Rectal smooth muscle tissue (tissue), 1 donor: ENCODE results near the gene NAA15.
"Not testable (repeated sequence)": the region's sequence is repeated elsewhere in the genome, so short reads cannot be mapped to it uniquely, and the experiment has no call there.

Source experiments
- H3K27ac ChIP-seq: one replicate; pipeline ENCODE4 v1.7.0; 2013; ENCODE audit warnings: low read depth, low read length, inconsistent platforms
- H3K27me3 ChIP-seq: one replicate; pipeline ENCODE4 v1.7.0; 2013; ENCODE audit warnings: low read length; ENCODE audit not compliant: control insufficient read depth, insufficient read depth
- H3K36me3 ChIP-seq: one replicate; pipeline ENCODE4 v1.7.0; 2013; ENCODE audit warnings: low read length; ENCODE audit not compliant: control insufficient read depth, insufficient read depth
- H3K4me1 ChIP-seq: one replicate; pipeline ENCODE4 v1.7.0; 2013; ENCODE audit warnings: low read length; ENCODE audit not compliant: control insufficient read depth, insufficient read depth
- H3K4me3 ChIP-seq: one replicate; pipeline ENCODE4 v1.7.0; 2013; ENCODE audit warnings: low read length
- H3K9ac ChIP-seq: one replicate; pipeline ENCODE4 v1.7.0; 2013; ENCODE audit warnings: low read length

Gene NAA15

GRCh38 chr4:139304920-139305319, 3.6 kb downstream of the NAA15 start:
- Histone ChIP-seq H3K27ac (no peak overlapping the region), H3K9ac (no peak overlapping the region), H3K4me3 (no peak overlapping the region), H3K27me3 (no peaks in the 10 kb centered on the region), H3K4me1 (peaks cover 13% of the 10 kb centered on the region), H3K36me3 (peaks cover 4% of the 10 kb centered on the region)

- no peak overlapping the region for H3K27ac ChIP-seq
- no peak overlapping the region for H3K4me3 ChIP-seq
- H3K27me3 ChIP-seq: no peaks in the 10 kb centered on the region
- H3K36me3 ChIP-seq: no peaks in the 10 kb centered on the region
- H3K9ac ChIP-seq: no peak overlapping the region
- peaks cover 7% of the 10 kb centered on the region for H3K4me1 ChIP-seq
These were observed 10.6 kb downstream of the NAA15 start for GRCh38 chr4:139311909-139312308.

- peaks cover 7% of the 10 kb centered on the region for H3K4me1 ChIP-seq
These were observed 11.4 kb downstream of the NAA15 start for GRCh38 chr4:139312552-139313332.

GRCh38 chr4:139313414-139313813, 12.1 kb downstream of the NAA15 start:
- not testable (repeated sequence) for H3K9ac ChIP-seq, H3K4me3 ChIP-seq, H3K36me3 ChIP-seq, H3K27me3 ChIP-seq, H3K4me1 ChIP-seq, H3K27ac ChIP-seq

More at GRCh38 chr4:139312552-139313332, 11.4 kb downstream of the NAA15 start:
- H3K36me3 ChIP-seq: no peaks in the 10 kb centered on the region
- H3K27me3 ChIP-seq: no peaks in the 10 kb centered on the region
- H3K9ac ChIP-seq: no peak overlapping the region
- no peak overlapping the region for H3K4me3 ChIP-seq
- peak overlapping the region; percentile 22 for H3K27ac ChIP-seq

GRCh38 chr4:139314047-139314800, 12.9 kb downstream of the NAA15 start:
- Histone ChIP-seq H3K36me3 (no peaks in the 10 kb centered on the region), H3K4me3 (no peak overlapping the region), H3K9ac (no peak overlapping the region), H3K4me1 (peaks cover 7% of the 10 kb centered on the region), H3K27me3 (no peaks in the 10 kb centered on the region), H3K27ac (no peak overlapping the region)

- peaks cover 7% of the 10 kb centered on the region for H3K4me1 ChIP-seq
- no peak overlapping the region for H3K9ac ChIP-seq
- no peak overlapping the region for H3K27ac ChIP-seq
- no peaks in the 10 kb centered on the region for H3K27me3 ChIP-seq
- no peaks in the 10 kb centered on the region for H3K36me3 ChIP-seq
- no peak overlapping the region for H3K4me3 ChIP-seq
These were observed 13.9 kb downstream of the NAA15 start for GRCh38 chr4:139315221-139315675.

GRCh38 chr4:139316733-139317132, 15.4 kb downstream of the NAA15 start:
- Histone ChIP-seq H3K9ac (no peak overlapping the region), H3K36me3 (no peaks in the 10 kb centered on the region), H3K27me3 (no peaks in the 10 kb centered on the region), H3K4me1 (peaks cover 7% of the 10 kb centered on the region), H3K4me3 (no peak overlapping the region), H3K27ac (no peak overlapping the region)

- no peaks in the 10 kb centered on the region for H3K4me1 ChIP-seq
These were observed 16.3 kb downstream of the NAA15 start for GRCh38 chr4:139317635-139318034.

GRCh38 chr4:139319571-139319970, 18.3 kb downstream of the NAA15 start:
- Histone ChIP-seq H3K27ac (no peak overlapping the region), H3K9ac (no peak overlapping the region), H3K4me1 (no peaks in the 10 kb centered on the region), H3K4me3 (no peak overlapping the region), H3K36me3 (no peaks in the 10 kb centered on the region), H3K27me3 (no peaks in the 10 kb centered on the region)

More at GRCh38 chr4:139317635-139318034, 16.3 kb downstream of the NAA15 start:
- Histone ChIP-seq H3K9ac (no peak overlapping the region), H3K36me3 (no peaks in the 10 kb centered on the region), H3K27me3 (no peaks in the 10 kb centered on the region), H3K4me3 (no peak overlapping the region), H3K27ac (no peak overlapping the region)

- H3K9ac ChIP-seq, H3K27ac ChIP-seq, H3K4me3 ChIP-seq, H3K4me1 ChIP-seq, H3K36me3 ChIP-seq, H3K27me3 ChIP-seq: not testable (repeated sequence)
These were observed 20.8 kb downstream of the NAA15 start for GRCh38 chr4:139322070-139322469.

GRCh38 chr4:139322541-139322940, 21.2 kb downstream of the NAA15 start:
- not testable (repeated sequence) for H3K4me1 ChIP-seq, H3K27me3 ChIP-seq, H3K4me3 ChIP-seq, H3K27ac ChIP-seq, H3K9ac ChIP-seq, H3K36me3 ChIP-seq

GRCh38 chr4:139324620-139325019, 23.3 kb downstream of the NAA15 start:
- Histone ChIP-seq H3K4me1 (no peaks in the 10 kb centered on the region), H3K27me3 (no peaks in the 10 kb centered on the region), H3K4me3 (no peak overlapping the region), H3K9ac (no peak overlapping the region), H3K36me3 (no peaks in the 10 kb centered on the region), H3K27ac (no peak overlapping the region)
